ENCODE data around the gene FAM107B.

Gene FAM107B

DNA sequence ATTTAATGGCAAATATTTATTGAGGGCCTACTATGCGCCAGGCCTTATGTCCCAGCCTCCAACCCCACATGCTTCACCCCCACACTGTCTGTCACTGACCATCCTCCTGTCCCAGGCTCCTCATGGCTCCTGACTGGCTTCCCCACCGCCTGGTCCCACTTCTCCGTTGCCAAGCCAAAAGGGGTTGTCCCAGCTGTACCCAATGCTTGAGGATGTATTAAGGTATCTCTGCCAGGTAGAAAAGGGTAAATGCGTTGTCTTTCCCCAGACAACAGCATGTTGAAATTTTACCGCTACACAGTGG is 275.1 kb downstream of the FAM107B start:
- TF ChIP-seq, protein P1, sequence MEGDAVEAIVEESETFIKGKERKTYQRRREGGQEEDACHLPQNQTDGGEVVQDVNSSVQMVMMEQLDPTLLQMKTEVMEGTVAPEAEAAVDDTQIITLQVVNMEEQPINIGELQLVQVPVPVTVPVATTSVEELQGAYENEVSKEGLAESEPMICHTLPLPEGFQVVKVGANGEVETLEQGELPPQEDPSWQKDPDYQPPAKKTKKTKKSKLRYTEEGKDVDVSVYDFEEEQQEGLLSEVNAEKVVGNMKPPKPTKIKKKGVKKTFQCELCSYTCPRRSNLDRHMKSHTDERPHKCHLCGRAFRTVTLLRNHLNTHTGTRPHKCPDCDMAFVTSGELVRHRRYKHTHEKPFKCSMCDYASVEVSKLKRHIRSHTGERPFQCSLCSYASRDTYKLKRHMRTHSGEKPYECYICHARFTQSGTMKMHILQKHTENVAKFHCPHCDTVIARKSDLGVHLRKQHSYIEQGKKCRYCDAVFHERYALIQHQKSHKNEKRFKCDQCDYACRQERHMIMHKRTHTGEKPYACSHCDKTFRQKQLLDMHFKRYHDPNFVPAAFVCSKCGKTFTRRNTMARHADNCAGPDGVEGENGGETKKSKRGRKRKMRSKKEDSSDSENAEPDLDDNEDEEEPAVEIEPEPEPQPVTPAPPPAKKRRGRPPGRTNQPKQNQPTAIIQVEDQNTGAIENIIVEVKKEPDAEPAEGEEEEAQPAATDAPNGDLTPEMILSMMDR (IDR thresholded peaks at IDR 0.05) = no peak
- H3K4me1 ChIP-seq = no peaks in the 10 kb centered on the region
- no peaks in the 10 kb centered on the region for H3K36me3 ChIP-seq (ENCODE audit: control insufficient read depth, insufficient read depth, low read length)
- H3K27me3 ChIP-seq (ENCODE audit: control insufficient read depth, insufficient read depth, low read length) = no peaks in the 10 kb centered on the region
- H3K9me3 ChIP-seq (ENCODE audit: control insufficient read depth, low read length) = no peaks in the 10 kb centered on the region
- H3K4me3 ChIP-seq (ENCODE audit: low read depth, low read length) = no peak overlapping the region
- no peak overlapping the region for H3K9ac ChIP-seq
- H3K79me2 ChIP-seq = no peaks in the 10 kb centered on the region
- H2AFZ ChIP-seq = no peak overlapping the region
- H3K4me2 ChIP-seq (ENCODE audit: low read length) = no peak overlapping the region
- H3K27ac ChIP-seq = no peak overlapping the region

DNA sequence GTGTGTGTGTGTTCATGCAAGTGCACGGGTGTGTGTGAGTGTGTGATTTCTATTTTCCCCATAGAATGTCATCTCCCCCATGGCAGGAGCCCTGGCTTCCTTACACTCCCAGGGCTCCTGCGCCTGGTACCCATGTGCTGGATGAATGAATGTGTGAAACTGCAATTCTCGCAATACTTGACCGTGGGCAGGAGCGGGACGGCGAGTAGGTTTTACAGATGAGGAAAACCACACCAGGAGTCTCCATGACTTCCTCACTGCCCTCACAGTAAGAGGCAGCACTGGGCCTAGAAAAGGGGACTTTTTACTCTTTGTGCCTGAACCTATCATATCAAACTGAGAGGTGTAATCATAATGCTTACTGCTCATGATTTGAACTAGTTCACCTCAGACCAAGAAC is 276.4 kb downstream of the FAM107B start:
- no peaks in the 10 kb centered on the region for H3K9me3 ChIP-seq (ENCODE audit: control insufficient read depth, low read length)

DNA sequence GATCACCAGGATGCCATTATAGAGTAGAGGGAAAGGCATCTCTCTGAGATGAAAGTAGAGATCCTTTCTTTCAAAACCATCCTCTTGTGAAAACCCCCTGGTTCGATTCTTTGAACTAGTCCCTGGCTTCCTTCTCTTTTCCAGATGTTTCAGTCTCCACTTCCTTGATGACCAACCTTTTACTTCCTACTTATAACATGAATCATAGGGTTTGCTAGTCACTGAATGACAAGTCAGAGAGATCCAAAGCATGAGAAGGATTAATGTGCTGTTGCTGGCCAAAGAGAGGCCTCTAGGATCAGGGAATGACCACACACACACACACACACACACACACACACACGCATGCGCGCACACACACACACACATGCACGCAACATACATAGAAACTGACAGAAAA is 282.9 kb downstream of the FAM107B start:
- Histone ChIP-seq H3K4me1 (no peaks in the 10 kb centered on the region), H2AFZ (no peak overlapping the region), H3K9ac (no peak overlapping the region), H3K4me3 (ENCODE audit: low read depth, low read length) (no peak overlapping the region), H3K4me2 (ENCODE audit: low read length) (no peak overlapping the region), H3K27me3 (ENCODE audit: control insufficient read depth, insufficient read depth, low read length) (no peaks in the 10 kb centered on the region), H3K9me3 (ENCODE audit: control insufficient read depth, low read length) (no peaks in the 10 kb centered on the region), H3K36me3 (ENCODE audit: control insufficient read depth, insufficient read depth, low read length) (no peaks in the 10 kb centered on the region), H3K79me2 (no peaks in the 10 kb centered on the region), H3K27ac (no peak overlapping the region)
- TF ChIP-seq, protein P1 (IDR thresholded peaks at IDR 0.05) = no peak

More for the DNA sequence above, 276.4 kb downstream of the FAM107B start:
- Histone ChIP-seq H3K9ac (no peak overlapping the region), H3K27ac (no peak overlapping the region), H3K79me2 (no peaks in the 10 kb centered on the region), H3K36me3 (ENCODE audit: control insufficient read depth, insufficient read depth, low read length) (no peaks in the 10 kb centered on the region), H2AFZ (no peak overlapping the region), H3K4me2 (ENCODE audit: low read length) (no peak overlapping the region), H3K4me1 (no peaks in the 10 kb centered on the region), H3K4me3 (ENCODE audit: low read depth, low read length) (no peak overlapping the region), H3K27me3 (ENCODE audit: control insufficient read depth, insufficient read depth, low read length) (no peaks in the 10 kb centered on the region)
- TF ChIP-seq, protein P1 (IDR thresholded peaks at IDR 0.05) = no peak

DNA sequence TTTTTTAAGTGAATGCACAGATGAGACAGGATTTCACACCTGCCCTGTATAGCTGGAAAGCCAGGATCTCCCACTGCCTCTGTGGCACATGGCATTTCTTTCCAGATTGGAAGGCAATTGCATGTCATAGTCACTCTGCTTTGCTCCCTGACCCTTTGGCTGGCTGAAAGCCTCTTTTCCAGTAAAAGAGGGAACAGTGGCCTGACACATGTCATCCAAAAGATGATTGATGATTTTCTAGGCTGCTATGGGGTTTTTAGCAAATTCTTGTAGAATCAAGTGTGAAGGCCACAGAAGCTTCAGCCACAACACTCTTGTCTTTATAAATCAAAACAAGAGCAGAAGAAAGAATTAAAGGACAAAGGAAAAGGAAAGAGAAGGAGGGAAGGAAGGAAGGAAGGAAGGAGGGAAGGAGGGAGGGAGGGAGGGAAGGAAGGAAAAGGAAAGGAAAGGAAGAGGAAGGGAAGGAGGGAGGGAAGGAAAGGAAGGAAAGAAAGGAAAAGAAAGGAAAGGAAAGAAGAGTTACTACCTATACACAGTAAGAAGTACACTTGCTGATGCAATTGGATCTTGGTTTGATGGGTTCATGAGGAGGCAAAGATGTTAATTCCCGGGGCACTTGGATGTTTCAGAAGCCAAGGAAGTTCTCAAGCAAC is 285.0 kb downstream of the FAM107B start:
- Histone ChIP-seq H3K4me3 (ENCODE audit: low read depth, low read length) (no peak overlapping the region), H3K27ac (no peak overlapping the region), H3K79me2 (no peaks in the 10 kb centered on the region), H3K9ac (no peak overlapping the region), H3K4me2 (ENCODE audit: low read length) (no peak overlapping the region), H3K27me3 (ENCODE audit: control insufficient read depth, insufficient read depth, low read length) (no peaks in the 10 kb centered on the region), H3K36me3 (ENCODE audit: control insufficient read depth, insufficient read depth, low read length) (no peaks in the 10 kb centered on the region), H2AFZ (no peak overlapping the region), H3K4me1 (no peaks in the 10 kb centered on the region), H3K9me3 (ENCODE audit: control insufficient read depth, low read length) (no peaks in the 10 kb centered on the region)
- TF ChIP-seq, protein P1 (IDR thresholded peaks at IDR 0.05) = no peak

DNA sequence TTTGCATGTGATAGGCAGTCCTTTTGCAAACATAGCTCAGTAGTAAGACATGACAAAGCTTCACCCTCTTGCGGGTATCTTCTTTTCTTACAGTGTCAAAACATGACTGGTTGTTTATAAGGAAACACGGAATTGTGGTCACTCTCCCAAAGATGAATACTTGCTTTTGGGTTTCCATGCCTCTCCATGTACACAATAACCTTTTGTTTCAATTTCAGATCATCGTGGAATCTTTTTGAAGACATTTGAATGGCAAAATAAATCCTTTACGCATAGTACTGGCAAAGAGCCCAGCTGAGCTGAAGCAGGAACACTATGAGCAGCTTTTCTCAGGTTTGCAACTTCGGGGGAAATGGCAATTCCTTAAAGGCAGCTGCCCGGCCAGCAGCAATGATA is 287.2 kb downstream of the FAM107B start:
- TF ChIP-seq, protein P1 (IDR thresholded peaks at IDR 0.05) = no peak
- Histone ChIP-seq H3K27me3 (ENCODE audit: control insufficient read depth, insufficient read depth, low read length) (no peaks in the 10 kb centered on the region), H3K9me3 (ENCODE audit: control insufficient read depth, low read length) (no peaks in the 10 kb centered on the region), H3K36me3 (ENCODE audit: control insufficient read depth, insufficient read depth, low read length) (no peaks in the 10 kb centered on the region), H3K9ac (no peak overlapping the region), H3K79me2 (no peaks in the 10 kb centered on the region), H3K4me2 (ENCODE audit: low read length) (no peak overlapping the region), H3K4me3 (ENCODE audit: low read depth, low read length) (no peak overlapping the region), H2AFZ (no peak overlapping the region), H3K27ac (no peak overlapping the region), H3K4me1 (no peaks in the 10 kb centered on the region)

All from parathyroid adenoma (tissue), 2 donors.